ENCODE measurements around the gene AEBP2. TPM values are rescaled to one million over a fixed set of nuclear protein-coding genes. Genes with fewer than 3 reads are reported as not detected.

Gene AEBP2
- total and polyA plus RNA-seq, 2 donors (not counting 3 experiments of a cell fraction or from before 2014, with no cell fraction given): 8.8 to 42.2 TPM

GRCh38 chr12:19410629-19411185 lies 28.6 kb upstream of the AEBP2 start:
- H3K79me2 ChIP-seq (ENCODE audit: control insufficient read depth, insufficient read depth, low read length): no peaks in the 10 kb centered on the region
- POLR2A ChIA-PET: no interaction called here
- no TSS peak for BruUV-seq (replicated peaks)
- no peak for TF ChIP-seq GATA2 (IDR thresholded peaks at IDR 0.05; ENCODE audit: insufficient read depth, insufficient read length, low read depth, low read length)
- no peak for TF ChIP-seq JUN (IDR thresholded peaks at IDR 0.05; ENCODE audit: borderline replicate concordance, insufficient read depth, insufficient read length, low read depth)
- no peak for TF ChIP-seq MAX (IDR thresholded peaks at IDR 0.05; ENCODE audit: insufficient read depth, insufficient read length)
- TF ChIP-seq POLR2A (IDR thresholded peaks at IDR 0.05; ENCODE audit: low read depth, low read length): no peak
- TF ChIP-seq FOS (IDR thresholded peaks at IDR 0.05; ENCODE audit: borderline replicate concordance, insufficient read depth, low read length): no peak
- no peak for TF ChIP-seq POLR2AphosphoS5 (IDR thresholded peaks at IDR 0.05; ENCODE audit: insufficient read depth, low read depth, low read length)
- no peak for TF ChIP-seq EZH2 (IDR thresholded peaks at IDR 0.05; ENCODE audit: borderline replicate concordance, low read depth, low read length, severe bottlenecking)
- TF ChIP-seq, protein P1, sequence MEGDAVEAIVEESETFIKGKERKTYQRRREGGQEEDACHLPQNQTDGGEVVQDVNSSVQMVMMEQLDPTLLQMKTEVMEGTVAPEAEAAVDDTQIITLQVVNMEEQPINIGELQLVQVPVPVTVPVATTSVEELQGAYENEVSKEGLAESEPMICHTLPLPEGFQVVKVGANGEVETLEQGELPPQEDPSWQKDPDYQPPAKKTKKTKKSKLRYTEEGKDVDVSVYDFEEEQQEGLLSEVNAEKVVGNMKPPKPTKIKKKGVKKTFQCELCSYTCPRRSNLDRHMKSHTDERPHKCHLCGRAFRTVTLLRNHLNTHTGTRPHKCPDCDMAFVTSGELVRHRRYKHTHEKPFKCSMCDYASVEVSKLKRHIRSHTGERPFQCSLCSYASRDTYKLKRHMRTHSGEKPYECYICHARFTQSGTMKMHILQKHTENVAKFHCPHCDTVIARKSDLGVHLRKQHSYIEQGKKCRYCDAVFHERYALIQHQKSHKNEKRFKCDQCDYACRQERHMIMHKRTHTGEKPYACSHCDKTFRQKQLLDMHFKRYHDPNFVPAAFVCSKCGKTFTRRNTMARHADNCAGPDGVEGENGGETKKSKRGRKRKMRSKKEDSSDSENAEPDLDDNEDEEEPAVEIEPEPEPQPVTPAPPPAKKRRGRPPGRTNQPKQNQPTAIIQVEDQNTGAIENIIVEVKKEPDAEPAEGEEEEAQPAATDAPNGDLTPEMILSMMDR (IDR thresholded peaks at IDR 0.05; ENCODE audit: extremely low read depth in 1 of 2, insufficient read depth in 1 of 2, low read depth in 1 of 2, low read length in 2 of 2): no peak
- no peak for TF ChIP-seq MYC (IDR thresholded peaks at IDR 0.05; ENCODE audit: low read depth, low read length)
- no peaks in the 10 kb centered on the region for H4K20me1 ChIP-seq (replicated peaks; ENCODE audit: control insufficient read depth, extremely low read depth, insufficient read depth, low read length)
- no peak overlapping the region for H3K9ac ChIP-seq (replicated peaks; ENCODE audit: extremely low read depth, insufficient read depth, low read length)
- DNase-seq (ENCODE audit: low read depth, low spot score) (no peak), FAIRE-seq (no peak)
- no peak overlapping the region for H3K27ac ChIP-seq (ENCODE audit: insufficient read depth, low read depth, low read length)
- CTCF ChIA-PET: interaction anchor here (0.7 to 1.3 kb wide), 2 partner anchors 11 to 12 kb away, joined by 5 read pairs; no protein-coding TSS in a partner anchor
- H3K9me1 ChIP-seq (replicated peaks; ENCODE audit: control insufficient read depth, extremely low read depth, insufficient read depth, low read length): no peaks in the 10 kb centered on the region
- H3K4me2 ChIP-seq (ENCODE audit: insufficient read depth, low read length): no peak overlapping the region
- H3K27me3 ChIP-seq (ENCODE audit: control insufficient read depth in 2 of 2, insufficient read depth in 2 of 2, low read length in 2 of 2): peaks cover 3 to 4% of the 10 kb centered on the region in 2 experiments
- no peaks in the 10 kb centered on the region for H3K9me3 ChIP-seq (replicated peaks; ENCODE audit: control insufficient read depth, insufficient read depth, low read length)
- no peak overlapping the region for H2AFZ ChIP-seq (ENCODE audit: low read depth, low read length)
- dilution Hi-C loops (cut with MboI; ENCODE audit: extremely low pct_ligation_motif_present, low sequenced_read_pairs) (no loop called here), intact Hi-C loops (cut with micrococcal nuclease) (no loop called here)
- no peaks in the 10 kb centered on the region for H3K4me1 ChIP-seq (ENCODE audit: control insufficient read depth, extremely low read depth, insufficient read depth, low read length)
- no peaks in the 10 kb centered on the region for H3K36me3 ChIP-seq (ENCODE audit: control insufficient read depth in 2 of 2, extremely low read depth in 1 of 2, insufficient read depth in 2 of 2, low read length in 2 of 2)
- H3K4me3 ChIP-seq (replicated peaks in 1 of 3; ENCODE audit: insufficient read depth in 1 of 3, low read depth in 1 of 3, low read length in 3 of 3): no peak overlapping the region

Data from endothelial cell of umbilical vein (primary cell).